ENCODE measurements around the gene MRPL37.
"Not testable (repeated sequence)": the region's sequence is repeated elsewhere in the genome, so short reads cannot be mapped to it uniquely, and the experiment has no call there.

Gene MRPL37

DNA sequence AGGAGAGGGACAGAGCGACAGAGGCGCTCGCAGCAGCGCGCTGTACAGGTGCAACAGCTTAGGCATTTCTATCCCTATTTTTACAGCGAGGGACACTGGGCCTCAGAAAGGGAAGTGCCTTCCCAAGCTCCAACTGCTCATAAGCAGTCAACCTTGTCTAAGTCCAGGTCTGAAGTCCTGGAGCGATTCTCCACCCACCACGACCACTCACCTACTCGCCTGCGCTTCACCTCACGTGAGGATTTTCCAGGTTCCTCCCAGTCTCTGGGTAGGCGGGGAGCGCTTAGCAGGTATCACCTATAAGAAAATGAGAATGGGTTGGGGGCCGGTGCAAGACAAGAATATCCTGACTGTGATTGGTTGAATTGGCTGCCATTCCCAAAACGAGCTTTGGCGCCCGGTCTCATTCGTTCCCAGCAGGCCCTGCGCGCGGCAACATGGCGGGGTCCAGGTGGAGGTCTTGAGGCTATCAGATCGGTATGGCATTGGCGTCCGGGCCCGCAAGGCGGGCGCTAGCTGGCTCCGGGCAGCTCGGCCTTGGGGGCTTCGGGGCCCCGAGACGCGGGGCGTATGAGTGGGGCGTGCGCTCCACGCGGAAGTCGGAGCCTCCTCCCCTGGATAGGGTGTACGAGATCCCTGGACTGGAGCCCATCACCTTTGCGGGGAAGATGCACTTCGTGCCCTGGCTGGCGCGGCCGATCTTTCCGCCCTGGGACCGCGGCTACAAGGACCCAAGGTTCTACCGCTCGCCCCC lies at the start of gene MRPL37, which contains the start of gene CYB5RL:
MRPL37 (plus strand) TSS at position 403 of the 754 bp plus-strand sequence; CDS start at position 480, 77 bp downstream.
CYB5RL (minus strand) TSS at position 266 of the 754 bp plus-strand sequence. CDS start 4,414 bp downstream, outside the sequence.
- peak; percentile 94 for DNase-seq

DNA sequence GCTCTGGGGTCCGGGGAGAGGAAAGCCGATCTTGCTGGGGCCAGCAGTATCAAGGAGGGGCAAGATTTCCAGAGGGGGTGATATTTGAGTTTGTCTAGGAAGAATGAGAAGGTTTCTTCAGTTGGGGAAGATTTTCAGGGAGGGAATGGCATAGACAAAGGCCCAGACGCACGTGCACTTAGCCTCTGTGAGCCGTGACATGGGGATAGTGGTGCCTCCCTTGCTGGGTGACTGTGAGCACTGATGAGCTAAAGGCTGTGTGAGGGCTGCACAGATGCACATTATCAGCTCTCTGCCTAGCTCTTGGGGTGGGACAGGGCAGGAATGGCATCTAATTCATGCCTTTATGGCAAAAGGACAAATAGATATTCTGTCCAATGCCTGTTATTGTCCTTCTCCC lies 49.0 kb upstream of the MRPL37 start:
- no peak for DNase-seq

DNA sequence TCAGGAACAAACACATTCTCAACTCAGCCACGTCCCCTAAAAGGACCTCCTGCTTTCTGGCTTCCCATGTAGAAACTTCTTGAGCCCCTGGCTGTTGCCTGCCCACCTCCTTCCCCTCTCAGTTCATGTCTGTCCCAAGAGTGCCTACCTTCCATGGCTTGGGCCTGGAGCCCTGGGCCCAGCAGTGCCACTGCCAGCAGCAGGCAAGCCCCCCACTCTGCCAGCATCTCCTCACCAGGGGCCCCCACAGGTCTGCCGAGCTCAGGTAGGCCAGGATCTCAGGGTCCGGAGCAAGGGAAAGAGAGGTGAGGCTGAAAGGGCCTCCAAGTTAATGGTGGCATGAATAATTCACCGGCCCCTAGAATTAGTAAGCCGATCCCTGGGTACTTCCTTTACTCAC lies 47.3 kb upstream of the MRPL37 start, which contains the start of gene CDCP2:
CDCP2 (minus strand) TSS at position 305 of the 400 bp plus-strand sequence; CDS start at position 227, 78 bp downstream.
- no peak for DNase-seq

DNA sequence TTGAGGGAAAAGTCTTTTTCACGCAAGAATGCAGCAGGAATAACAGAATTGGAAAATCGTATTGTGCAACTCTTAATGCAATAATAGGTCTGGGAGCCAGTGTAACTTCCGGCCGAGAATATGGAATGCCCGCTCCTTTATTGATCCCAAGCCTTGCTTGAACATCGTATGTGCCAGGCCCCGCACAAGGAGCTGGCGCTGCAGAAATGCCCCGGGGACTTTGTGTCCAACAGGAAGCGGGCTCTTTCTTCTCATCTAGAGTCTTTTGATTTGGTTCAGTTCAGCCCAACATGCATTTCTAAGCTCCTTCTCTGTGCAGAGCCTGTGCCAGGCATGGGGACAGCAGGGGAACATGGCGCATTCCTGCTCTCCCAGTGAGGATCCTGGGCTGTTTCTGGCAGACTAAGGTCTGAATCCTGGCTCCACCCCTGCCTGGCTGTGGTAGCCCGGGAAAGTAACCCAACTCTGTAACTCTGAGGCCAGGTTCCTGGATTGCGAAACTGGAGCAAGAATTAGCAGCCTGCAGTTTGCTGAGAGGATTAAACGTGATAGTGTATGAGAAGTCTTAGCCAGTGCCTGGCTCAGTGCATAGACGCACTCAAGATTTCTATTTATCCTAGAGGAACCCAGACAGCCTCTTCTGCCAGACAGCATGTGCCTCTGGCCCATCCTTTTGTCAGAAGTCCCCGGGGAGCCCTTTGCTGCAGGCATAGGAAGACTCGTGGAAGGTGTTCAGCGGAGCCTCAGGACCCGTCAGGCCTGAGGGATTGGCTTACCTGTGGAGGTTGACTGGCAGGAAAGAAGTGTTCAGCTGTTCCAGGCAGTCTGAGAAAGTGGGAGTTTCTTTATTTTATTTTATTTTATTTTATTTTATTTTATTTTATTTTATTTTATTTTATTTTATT lies 46.2 kb upstream of the MRPL37 start:
- peak; percentile 11 for DNase-seq

DNA sequence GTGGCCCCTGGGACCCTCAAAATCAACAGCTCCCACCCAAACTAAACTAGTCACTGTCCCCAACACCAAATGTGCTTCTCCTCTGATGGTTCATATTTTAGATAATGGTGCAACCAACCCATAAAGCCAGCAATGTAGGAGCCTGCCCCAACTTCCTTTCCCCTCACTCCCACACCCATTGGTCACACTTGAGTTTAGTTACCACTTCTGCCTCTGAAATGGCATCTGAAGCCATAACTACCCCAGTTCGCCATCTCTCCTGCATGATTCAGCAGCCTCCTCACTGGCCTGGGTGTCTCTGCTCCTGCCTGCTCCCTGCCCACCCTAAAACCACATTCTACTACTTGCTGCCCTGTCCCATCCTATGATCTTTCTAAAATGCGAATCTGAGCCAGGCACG lies 43.8 kb upstream of the MRPL37 start:
- no peak for DNase-seq

DNA sequence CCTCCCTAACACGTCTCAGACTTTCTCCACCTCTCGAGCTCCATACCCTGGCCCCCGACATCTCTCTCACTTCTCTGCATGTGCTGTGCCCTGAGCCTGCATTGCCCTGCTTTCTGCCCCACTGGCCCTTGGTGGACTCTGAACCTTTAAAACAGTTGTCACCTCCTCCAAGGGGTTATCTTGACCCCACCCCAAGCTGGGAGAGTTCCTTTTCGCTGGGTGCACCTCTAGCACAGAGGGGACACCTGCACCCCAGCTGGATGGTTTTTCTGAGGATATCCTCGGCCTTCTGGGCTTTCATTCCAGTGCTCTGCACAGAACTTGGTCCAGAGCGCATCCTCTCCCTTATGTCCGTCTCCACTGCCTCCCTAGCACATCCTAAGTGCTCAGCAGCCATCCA lies 43.0 kb upstream of the MRPL37 start:
- DNase-seq = no peak

DNA sequence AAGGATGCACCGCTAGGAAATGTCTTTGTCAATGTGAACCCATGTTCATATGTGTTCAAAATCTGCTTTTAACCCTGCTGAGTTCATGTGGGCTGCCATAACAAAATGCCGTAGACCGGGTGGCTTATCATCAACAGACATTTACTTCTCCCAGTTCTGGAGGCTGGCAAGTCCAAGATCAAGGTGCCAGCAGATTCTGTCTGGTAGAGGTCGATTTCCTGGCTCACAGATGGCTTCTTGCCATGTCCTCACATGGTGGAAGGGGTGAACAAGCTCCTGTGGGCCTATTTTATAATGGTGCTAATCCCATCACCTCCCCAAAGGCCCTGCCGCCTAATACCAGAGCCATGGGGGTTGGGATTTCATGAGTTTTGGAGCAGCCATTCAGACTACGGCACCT lies 42.6 kb upstream of the MRPL37 start:
- DNase-seq = no peak

DNA sequence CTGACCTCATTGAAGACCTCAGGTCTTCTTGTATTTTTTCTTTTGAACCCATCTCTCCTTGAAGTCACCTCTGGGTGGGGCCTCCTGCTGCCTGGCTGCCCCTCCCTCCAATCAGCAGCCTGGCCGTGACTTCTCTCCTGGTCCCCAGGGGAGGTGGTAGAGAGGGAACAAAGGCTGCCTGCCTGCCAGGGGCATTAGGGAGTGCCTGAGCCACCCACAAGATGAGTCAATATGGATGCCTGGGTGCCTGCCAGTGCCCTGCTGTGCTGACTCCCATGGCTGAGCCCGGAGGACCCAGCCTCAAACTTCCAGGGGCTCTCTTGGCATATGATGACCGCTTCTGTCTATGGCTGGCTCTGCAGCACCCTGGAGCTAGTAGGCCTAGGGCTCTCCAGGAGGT lies 41.9 kb upstream of the MRPL37 start:
- DNase-seq = no peak

DNA sequence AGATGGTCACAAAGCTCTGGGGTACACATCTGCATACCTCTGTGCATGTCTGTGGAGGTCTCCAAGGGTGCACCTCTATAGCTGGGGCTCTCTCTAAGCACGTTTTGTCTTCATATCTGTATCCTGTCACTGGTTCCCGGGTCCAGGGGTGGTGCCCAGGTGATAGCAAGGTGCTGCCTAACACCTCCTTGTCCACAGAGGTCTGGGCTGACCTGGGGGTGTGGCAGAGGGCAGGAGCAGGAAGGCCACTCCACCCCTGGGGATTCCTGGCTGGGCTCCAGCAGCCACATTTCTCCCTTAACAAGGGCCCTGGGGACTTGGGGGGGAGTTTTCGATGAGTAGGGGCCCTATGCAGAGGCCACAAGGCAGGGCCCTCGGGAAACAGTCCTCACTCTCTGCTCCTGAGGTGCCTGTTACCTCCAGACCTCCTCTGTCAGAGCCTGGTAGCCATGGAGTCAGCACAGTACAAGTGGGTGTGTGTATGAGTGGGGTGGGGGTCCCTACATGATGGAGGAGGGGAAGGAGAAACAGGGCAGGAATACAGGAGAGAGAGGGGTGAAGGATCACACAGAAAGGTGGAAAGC lies 40.1 kb upstream of the MRPL37 start:
- no peak for DNase-seq

DNA sequence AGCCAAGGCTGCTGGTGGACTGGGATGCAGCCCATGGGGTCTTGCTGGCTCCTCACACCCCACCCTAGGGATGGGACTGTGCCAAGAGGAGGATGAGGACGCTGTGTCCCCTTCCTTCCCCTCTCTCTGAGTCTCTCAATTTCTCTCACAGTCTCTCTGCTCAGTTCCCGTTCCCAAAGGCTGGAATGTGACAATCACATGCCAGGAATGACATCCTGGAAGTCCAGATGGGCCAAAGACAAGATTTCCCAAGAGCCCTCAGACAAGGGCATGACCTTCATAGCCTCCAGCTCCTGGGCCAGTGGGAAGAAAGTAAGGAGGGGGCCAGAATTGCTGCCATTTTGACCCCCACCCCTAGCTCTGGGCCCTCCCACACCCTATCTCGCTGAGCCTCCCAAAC lies 39.6 kb upstream of the MRPL37 start:
- DNase-seq = no peak

DNA sequence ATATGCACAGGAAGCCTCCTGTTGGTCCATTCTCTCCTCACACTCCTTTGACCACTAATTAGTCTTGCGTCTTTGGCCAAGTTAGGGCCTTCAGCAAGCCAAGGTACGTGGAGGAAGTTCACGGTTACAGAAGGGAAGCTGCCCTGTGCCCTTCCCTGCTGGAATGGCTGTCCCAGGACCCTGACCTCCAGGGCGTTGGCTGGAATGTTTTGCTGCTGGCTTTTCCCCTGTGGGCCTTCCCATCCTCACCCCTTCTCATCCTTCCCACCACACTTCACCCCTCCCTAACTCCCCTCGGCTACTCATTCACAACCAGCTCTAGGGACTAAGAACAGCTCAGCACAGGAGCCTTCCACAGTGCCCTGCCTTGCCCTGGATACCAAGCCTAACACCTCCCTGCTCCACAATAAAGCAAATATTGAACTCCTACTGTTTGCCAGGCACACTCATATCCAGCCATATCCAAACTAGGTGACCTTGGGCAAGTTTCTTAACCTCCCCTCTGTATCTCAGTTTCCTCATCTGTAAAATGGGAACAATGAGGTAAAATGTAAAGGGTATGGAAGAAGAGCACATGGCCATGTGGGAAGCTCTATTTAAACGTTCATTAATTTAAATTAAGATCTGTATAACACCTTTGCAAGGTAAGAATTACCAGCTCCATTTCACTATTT lies 38.3 kb upstream of the MRPL37 start:
- no peak for DNase-seq

DNA sequence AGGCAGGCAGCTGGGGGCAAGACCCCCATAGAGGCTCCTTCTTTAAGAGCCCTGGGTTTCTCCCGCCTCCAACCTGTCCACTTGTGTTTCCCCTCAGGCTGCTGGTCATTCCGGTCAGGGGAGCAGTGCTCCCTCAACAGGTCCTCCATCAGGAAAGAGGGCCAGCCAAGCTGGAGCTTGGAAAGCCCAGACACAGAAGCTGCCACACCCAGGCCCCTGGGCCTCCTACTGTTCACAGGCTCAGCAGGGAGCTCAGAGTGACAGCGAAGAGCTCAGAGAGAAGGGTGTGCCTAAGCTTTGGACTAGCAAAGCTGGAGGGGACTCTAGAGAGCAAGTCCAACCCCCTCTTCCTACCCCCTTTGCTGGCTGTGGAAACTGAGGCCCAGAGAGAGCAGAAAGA lies 36.9 kb upstream of the MRPL37 start:
- DNase-seq = no peak

DNA sequence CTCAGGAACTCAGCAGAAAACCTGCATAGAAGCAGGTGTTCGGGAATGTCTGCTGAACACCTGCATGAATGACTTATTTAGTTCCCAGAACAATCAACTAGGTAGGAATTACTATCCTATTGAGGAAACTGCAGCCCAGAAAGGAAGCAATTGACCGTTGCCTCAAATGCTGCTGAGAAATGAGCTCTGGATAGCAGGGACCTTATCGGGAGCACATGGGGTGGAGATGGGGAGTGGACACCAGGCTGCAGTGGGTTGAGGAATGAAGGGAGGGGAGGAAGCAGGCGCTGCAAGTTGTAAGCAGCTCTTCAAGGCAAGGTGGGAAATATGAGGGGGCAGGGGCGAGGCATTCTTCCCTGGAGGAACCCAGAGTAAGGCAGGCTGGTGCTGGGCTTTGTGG lies 36.4 kb upstream of the MRPL37 start:
- no peak for DNase-seq

DNA sequence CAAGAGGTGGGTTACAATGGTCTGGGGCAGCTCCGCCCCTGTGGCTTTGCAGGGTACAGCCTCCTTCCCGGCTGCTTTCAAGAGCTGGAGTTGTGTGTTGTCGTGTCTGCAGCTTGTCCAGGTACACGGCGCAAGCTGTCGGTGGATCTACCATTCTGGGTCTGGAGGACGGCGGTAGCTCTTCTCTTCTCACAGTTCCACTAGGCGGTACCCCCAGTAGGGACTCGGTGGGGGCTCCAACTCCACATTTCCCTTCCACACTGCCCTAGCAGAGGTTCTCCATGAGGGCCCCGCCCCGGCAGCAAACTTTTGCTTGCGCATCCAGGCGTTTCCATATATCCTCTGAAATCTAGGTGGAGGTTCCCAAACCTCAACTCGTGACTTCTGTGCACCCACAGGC lies 34.8 kb upstream of the MRPL37 start:
- no peak for DNase-seq

DNA sequence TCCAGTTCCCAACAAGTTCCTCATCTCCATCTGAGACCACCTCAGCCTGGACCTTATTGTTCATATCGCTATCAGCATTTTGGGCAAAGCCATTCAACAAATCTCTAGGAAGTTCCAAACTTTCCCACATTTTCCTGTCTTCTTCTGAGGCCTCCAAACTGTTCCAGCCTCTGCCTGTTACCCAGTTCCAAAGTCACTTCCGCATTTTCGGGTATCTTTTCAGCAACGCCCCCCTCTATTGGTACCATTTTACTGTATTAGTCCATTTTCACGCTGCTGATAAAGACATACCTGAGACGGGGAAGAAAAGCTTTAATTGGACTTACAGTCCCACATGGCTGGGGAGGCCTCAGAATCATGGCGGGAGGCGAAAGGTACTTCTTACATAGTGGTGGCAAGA lies 33.6 kb upstream of the MRPL37 start:
- not testable (repeated sequence) for DNase-seq

DNA sequence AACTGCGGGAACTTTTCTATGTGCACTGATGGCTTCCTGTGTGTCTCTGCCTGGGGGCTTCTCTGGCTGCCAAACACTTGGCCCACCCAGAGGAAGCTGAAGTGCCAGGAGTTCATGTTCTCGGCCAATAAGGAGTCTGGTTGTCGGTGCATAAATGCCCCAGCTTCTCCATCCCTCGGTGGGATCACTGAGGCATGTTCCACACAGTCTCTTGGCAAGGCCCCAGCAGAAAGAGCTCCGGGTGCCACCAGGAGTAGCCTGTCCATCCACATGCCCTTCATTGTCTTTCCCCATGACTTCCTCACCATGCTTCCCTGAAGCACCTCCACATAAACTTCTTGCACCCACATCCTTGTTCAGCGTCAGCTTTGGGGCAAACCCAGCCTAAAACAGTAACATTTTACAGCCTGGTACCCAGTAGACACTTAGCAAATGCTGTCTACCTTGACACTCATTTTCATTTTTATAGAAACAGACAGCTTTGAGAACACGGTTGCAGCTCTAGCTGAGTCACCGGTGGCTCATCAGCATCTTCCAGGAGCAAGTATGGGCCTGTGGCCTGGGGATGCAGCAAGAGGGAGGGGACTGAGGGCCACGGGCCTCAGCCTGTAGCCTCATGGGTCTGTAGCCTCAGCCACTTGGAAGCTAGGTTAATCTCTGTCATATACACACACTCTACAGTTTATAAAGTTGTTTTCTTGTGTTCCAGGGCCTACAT lies 32.4 kb upstream of the MRPL37 start:
- no peak for DNase-seq

DNA sequence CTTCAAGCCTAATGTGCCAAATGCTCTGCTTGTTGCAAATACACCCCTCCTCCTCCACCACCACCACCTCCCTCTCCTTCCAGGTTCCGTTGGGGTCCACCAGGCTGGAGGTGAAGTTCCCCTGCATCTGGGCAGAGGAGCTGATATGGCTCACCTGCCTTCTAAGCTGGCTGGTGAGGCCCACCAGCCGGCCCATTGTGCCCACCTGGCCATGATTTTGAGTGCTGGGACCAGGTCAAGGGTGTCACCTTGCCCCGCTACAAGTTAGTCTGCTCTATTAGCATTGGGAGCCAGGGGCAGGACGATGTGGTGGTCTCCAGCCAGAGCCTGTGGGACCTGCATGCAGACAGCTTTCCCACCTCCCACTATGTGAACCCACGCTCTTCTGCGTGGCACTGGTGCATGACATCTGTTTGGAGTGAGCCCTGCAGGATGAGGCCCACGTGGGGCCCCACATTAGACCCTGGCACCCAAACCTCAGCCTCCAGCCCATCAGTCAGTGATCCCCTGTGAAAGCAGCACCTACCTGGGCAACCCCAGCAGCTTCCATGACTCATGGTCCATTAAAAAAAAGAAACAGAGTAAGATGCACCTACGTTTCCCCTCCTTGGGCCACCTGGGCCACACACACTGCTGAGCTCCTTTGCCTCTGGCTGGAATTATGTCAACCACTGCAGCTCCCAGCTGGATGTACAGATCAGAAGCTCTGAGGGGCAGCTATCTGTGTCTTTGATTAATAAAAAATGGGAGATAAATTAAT lies 31.6 kb upstream of the MRPL37 start:
- DNase-seq = no peak

DNA sequence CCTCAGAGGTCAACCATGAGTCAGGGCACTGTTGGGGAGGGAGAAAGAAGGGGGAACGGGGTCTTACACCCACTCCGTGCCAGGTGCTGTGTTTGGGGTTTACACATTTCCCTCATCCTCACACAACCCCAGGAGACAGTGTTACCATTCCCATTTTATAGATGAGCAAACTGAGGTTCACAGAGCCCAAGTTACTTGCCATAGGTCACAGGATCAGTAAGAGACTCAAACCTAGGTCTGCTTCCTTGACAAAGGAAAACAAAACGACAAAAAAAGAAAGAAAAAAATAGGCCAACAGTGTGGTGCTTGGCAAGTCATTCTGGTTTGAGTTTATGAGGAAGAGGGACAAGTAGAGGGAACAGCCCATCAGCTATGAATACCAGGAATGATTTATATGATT lies 30.9 kb upstream of the MRPL37 start:
- no peak for DNase-seq

DNA sequence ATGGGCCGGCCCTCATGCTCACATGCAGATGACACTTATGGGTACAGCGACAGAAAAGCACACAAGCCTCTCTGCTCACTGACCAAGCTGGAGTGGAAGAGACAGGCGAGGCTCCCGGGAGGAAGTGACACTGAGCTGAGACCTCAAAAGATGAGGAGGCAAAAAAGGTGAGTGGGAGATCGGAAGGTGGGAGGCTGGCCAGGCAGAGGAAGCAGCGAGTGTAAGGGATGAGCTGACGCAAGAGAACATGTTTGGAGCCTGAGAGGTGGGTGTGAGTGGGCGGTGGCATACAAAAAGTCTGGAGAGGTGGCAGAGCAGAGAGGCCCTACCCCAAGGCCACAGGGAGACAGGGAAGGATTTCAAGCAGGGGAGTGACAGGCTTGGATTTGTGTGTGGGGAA lies 29.0 kb upstream of the MRPL37 start:
- DNase-seq = no peak

DNA sequence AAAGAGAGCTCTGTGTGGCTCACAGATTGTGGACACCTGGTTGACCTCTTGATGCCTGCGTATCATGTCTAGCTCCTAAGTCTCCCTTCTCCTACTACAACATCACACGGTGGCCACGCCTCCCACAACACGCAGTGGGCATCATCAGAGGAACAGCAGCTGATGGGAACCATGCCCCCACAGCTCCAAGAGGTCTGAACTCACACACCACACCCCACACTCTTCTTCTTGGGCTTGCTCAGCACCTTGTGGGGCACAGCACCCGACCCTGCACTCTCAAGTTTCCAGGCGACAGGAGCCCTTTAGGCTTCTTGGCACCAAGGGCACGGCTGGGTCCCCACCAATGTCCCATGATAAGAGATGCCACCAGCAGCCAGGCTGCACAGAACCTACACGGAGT lies 28.4 kb upstream of the MRPL37 start:
- no peak for DNase-seq

Data from midbrain (tissue), 1 donor.